GM19467 (cell line): ENCODE data around the gene PHC3.

ENCODE experiments used
- ATAC-seq: cut with Tn5 transposase; IDR thresholded peaks from one replicate; pipeline ENCODE4 v1.9.1; 2021; ENCODE audit warnings: mild to moderate bottlenecking, moderate library complexity; ENCODE audit not compliant: unreplicated experiment

The PHC3 gene

GRCh38 chr3:170046269-170047132, 135.0 kb downstream of the PHC3 start:
- ATAC-seq: no peak

GRCh38 chr3:170044795-170045244, 136.7 kb downstream of the PHC3 start:
- peak; percentile 68 for ATAC-seq

GRCh38 chr3:170044271-170044670, 137.3 kb downstream of the PHC3 start:
- no peak for ATAC-seq

- no peak for ATAC-seq
Measured at GRCh38 chr3:170043506-170043905, 138.0 kb downstream of the PHC3 start.

GRCh38 chr3:170040418-170040817, 141.1 kb downstream of the PHC3 start:
- ATAC-seq: no peak

- ATAC-seq: peak; percentile 12
Measured at GRCh38 chr3:170038434-170039110, 143.0 kb downstream of the PHC3 start.
